Ovary (tissue), 3 donors: ENCODE data around the gene ALCAM.

ENCODE experiments used
- CTCF ChIP-seq, 3 donors: fragments of 450-650 bp in 2 of 3; fragments of 200-600 bp in 1 of 3; IDR thresholded peaks; one replicate each; pipeline versions ENCODE4 v1.5.1 to v1.8.0; 2016 to 2022; ENCODE audit warnings: antibody characterized with exemption in 3 of 3, mild to moderate bottlenecking in 1 of 3
- POLR2A ChIP-seq: fragments of 450-650 bp; IDR thresholded peaks from one replicate; pipeline ENCODE4 v1.6.1; 2017; ENCODE audit warnings: antibody characterized with exemption, mild to moderate bottlenecking, moderate library complexity
- donor health status: DM: no; HTN: no; CAD: no.

DNA sequence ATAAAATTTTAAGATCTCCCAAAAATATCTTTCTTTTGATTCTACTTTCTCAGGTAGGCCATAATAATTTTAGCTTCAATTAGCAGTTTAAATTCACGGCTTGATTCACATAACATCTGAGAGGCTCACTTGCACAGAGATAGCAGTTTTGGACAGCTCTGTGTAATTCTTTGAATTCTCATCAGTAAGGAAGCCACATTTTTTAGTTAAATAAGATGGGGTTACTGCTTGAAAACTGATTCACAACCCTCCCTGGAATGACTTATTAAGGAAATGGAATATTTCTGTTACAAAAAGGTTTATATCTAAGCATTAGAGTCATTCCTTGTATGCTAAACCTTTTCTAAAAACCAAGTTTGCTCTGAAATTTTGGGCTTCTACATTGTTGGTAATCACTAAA lies 212.7 kb downstream of the ALCAM start:
- TF ChIP-seq CTCF (IDR thresholded peaks at IDR 0.05) (no peak), POLR2A (no peak)
